Neural cell (in vitro differentiated cells): ENCODE results near the gene CCDC136.

Source experiments
- CTCF ChIP-seq: fragments of 450-650 bp; IDR thresholded peaks from 2 replicates; pipeline ENCODE4 v1.5.1; 2014; ENCODE audit warnings: antibody characterized with exemption, mild to moderate bottlenecking, moderate library complexity; ENCODE audit not compliant: poor library complexity, severe bottlenecking
- EP300 ChIP-seq: fragments of 450-650 bp; conservative IDR thresholded peaks from 2 replicates; pipeline ENCODE4 v1.6.1; 2014; ENCODE audit warnings: antibody characterized with exemption, mild to moderate bottlenecking, moderate library complexity; ENCODE audit not compliant: poor library complexity, severe bottlenecking
- EZH2 ChIP-seq: fragments of 200-600, 300-800 bp; shearing (Covaris generic), sonication (generic); IDR thresholded peaks from 2 replicates; pipeline ENCODE4 v1.6.1; 2014; ENCODE audit warnings: antibody characterized with exemption, low read length, borderline replicate concordance, mild to moderate bottlenecking; ENCODE audit not compliant: insufficient read depth, poor library complexity, severe bottlenecking
- POLR2AphosphoS5 ChIP-seq: IDR thresholded peaks from 2 replicates; pipeline ENCODE4 v1.6.1; 2012
- RAD21 ChIP-seq: fragments of 450-650 bp; conservative IDR thresholded peaks from 2 replicates; pipeline ENCODE4 v1.6.1; 2014; ENCODE audit warnings: antibody characterized with exemption, mild to moderate bottlenecking, moderate library complexity
- TAF1 ChIP-seq: IDR thresholded peaks from 2 replicates; pipeline ENCODE4 v1.6.1; 2012; ENCODE audit warnings: low read depth

GRCh38 chr7:128835231-128835751 is 43.5 kb downstream of the CCDC136 start:
- no peak for TF ChIP-seq CTCF
- TF ChIP-seq POLR2AphosphoS5: no peak
- no peak for TF ChIP-seq RAD21
- no peak for TF ChIP-seq TAF1
- no peak for TF ChIP-seq EZH2
- no peak for TF ChIP-seq EP300
